ENCODE results near the gene SNX3.
"Not testable (repeated sequence)": the region's sequence is repeated elsewhere in the genome, so short reads cannot be mapped to it uniquely, and the experiment has no call there.

SNX3 gene

DNA sequence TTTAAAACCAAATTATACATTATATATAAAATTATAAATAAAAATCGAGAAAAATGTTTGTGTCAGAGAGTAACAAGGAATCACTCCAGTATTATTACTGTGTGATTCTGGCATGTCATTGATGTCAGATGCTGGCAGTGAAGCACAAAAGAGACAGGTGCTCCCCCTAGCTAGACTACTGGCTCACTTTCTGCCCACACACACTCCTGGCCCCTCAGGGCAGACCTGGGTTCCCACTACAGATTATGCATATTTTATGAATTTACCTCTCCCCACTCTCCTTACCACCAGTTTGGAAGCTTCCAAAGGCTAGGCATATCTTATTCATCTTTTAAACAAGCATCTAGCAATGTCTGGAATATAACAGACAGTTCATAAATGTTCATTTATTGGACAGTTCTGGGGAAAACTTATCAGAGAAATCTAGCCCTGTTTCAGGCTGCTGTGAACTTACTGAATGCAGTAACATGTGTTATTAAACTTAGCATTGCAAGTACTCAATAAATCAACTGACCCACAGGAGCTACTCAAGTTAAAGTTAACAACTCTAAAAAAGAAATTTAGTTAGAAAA lies 12.8 kb downstream of the SNX3 start:
- DNase-seq (ENCODE audit: insufficient read length, low spot score) (no peak), FAIRE-seq (no peak)
- TF ChIP-seq TAF1 (IDR thresholded peaks at IDR 0.05; ENCODE audit: low read depth, low read length) (no peak), POU2F2 (IDR thresholded peaks at IDR 0.05; ENCODE audit: low read depth, low read length) (no peak), PAX5 (IDR thresholded peaks at IDR 0.05; ENCODE audit: insufficient read depth, low read length, severe bottlenecking) (no peak), SPI1 (IDR thresholded peaks at IDR 0.05; ENCODE audit: low read depth, low read length) (no peak), POLR2A (IDR thresholded peaks at IDR 0.05; ENCODE audit: low read depth, low read length) (no peak), POLR2AphosphoS5 (IDR thresholded peaks at IDR 0.05; ENCODE audit: low read depth, low read length) (no peak)

DNA sequence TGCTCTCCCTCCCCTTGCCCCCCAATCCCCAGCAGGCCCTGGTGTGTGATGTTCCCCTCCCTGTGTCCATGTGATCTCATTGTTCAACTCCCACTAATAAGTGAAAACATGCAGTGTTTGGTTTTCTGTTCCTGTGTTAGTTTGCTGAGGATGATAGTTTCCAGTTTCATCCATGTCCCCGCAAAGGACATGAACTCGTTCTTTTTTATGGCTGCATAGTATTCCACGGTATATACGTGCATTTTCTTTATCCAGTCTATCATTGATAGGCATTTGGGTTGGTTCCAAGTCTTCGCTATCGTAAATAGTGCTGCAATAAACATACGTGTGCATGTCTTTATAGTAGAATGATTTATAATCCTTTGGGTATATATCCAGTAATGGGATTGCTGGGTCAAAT lies 15.7 kb downstream of the SNX3 start:
- DNase-seq (ENCODE audit: insufficient read length, low spot score); FAIRE-seq: not testable (repeated sequence)

DNA sequence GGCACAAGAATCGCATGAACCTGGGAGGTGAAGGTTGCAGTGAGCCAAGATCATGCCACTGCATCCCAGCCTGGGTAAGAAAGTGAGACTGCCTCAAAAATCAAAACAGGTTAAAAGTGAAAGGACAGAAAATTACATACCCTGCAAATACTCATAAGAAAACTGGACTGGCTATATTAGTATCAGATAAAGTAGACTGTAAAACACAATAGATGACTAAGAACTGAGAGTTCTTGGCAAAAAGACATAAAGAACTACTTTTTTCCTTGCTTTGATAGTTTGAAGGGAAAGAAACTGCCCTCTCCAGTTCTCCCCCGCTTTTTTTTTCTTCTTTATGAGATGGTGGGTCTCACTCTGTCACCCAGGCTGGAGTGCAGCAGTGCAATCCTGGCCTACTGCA lies 17.0 kb downstream of the SNX3 start:
- no peak for DNase-seq (ENCODE audit: insufficient read length, low spot score)
- no peak for FAIRE-seq
- TF ChIP-seq POLR2AphosphoS5 (IDR thresholded peaks at IDR 0.05; ENCODE audit: low read depth, low read length) (no peak), POU2F2 (IDR thresholded peaks at IDR 0.05; ENCODE audit: low read depth, low read length) (no peak), SPI1 (IDR thresholded peaks at IDR 0.05; ENCODE audit: low read depth, low read length) (no peak), TAF1 (IDR thresholded peaks at IDR 0.05; ENCODE audit: low read depth, low read length) (no peak), PAX5 (IDR thresholded peaks at IDR 0.05; ENCODE audit: insufficient read depth, low read length, severe bottlenecking) (no peak)

DNA sequence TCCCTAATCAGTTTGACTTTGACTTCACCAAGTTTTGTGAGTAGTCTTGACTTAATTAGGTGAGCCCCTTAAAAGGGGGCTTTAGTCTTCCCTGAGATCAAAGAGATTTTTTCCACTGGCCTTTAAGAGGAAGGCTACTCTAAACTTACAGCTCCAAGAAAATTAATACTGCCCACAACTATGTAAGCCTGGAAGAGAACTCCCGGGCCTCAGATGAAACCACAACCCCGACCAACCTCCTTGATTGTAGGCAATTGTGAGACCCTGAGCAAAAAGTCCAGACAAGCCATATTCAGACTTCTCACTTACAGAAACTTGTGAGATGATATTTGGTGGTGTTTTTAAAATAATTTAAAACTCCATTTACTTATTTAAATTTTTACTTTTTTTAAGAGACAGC lies 18.1 kb downstream of the SNX3 start:
- TF ChIP-seq POLR2AphosphoS5 (IDR thresholded peaks at IDR 0.05; ENCODE audit: low read depth, low read length) (no peak), POLR2A (IDR thresholded peaks at IDR 0.05; ENCODE audit: low read depth, low read length) (no peak)
- no peak for FAIRE-seq
- DNase-seq (ENCODE audit: insufficient read length, low spot score): no peak

DNA sequence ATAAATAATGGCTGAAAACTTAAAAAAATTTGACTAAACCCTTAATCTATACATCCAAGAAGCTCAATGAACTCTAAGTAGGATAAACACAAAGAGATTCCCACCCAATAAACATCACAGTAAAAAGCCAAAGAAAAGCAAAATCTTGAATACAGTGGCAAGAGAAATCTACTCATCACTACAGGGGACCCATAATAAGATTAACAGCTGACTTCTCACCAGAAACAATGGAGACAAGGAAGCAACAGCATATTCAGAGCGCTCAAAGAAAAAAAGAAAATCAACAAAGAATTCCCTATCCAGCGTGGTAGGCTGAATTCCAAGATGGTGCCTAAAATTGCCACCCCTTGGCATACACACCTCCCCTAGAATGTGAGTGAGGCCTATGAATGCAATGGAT lies 18.6 kb downstream of the SNX3 start:
- no peak for DNase-seq (ENCODE audit: insufficient read length, low spot score)
- TF ChIP-seq PAX5 (IDR thresholded peaks at IDR 0.05; ENCODE audit: insufficient read depth, low read length, severe bottlenecking): no peak
- TF ChIP-seq TAF1 (IDR thresholded peaks at IDR 0.05; ENCODE audit: low read depth, low read length): no peak
- no peak for TF ChIP-seq POU2F2 (IDR thresholded peaks at IDR 0.05; ENCODE audit: low read depth, low read length)
- TF ChIP-seq POLR2AphosphoS5 (IDR thresholded peaks at IDR 0.05; ENCODE audit: low read depth, low read length): no peak
- TF ChIP-seq POLR2A (IDR thresholded peaks at IDR 0.05; ENCODE audit: low read depth, low read length): no peak
- no peak for TF ChIP-seq SPI1 (IDR thresholded peaks at IDR 0.05; ENCODE audit: low read depth, low read length)
- no peak for FAIRE-seq

DNA sequence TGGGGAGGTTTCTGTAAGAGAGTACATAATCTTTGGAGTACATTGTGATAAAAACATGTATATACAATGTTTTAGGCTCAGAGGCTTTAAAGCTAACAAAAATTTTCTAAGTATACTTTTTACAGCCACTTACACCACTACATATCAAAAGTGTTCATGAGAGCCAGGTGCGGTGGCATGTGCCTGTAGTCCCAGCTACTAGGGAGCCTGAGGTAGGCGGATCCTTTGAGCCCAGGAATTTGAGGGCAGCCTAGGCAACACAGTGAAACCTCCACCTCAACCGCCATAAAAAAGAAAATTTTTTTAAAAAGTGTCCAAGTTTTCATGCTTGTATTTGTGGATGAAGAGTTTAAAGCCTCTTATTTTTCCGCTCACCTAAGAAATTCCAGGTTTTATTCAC lies 22.5 kb downstream of the SNX3 start:
- TF ChIP-seq TAF1 (IDR thresholded peaks at IDR 0.05; ENCODE audit: low read depth, low read length) (no peak), POLR2AphosphoS5 (IDR thresholded peaks at IDR 0.05; ENCODE audit: low read depth, low read length) (no peak), SPI1 (IDR thresholded peaks at IDR 0.05; ENCODE audit: low read depth, low read length) (no peak), POLR2A (IDR thresholded peaks at IDR 0.05; ENCODE audit: low read depth, low read length) (no peak), POU2F2 (IDR thresholded peaks at IDR 0.05; ENCODE audit: low read depth, low read length) (no peak), PAX5 (IDR thresholded peaks at IDR 0.05; ENCODE audit: insufficient read depth, low read length, severe bottlenecking) (no peak)
- DNase-seq (ENCODE audit: insufficient read length, low spot score) (no peak), FAIRE-seq (no peak)

DNA sequence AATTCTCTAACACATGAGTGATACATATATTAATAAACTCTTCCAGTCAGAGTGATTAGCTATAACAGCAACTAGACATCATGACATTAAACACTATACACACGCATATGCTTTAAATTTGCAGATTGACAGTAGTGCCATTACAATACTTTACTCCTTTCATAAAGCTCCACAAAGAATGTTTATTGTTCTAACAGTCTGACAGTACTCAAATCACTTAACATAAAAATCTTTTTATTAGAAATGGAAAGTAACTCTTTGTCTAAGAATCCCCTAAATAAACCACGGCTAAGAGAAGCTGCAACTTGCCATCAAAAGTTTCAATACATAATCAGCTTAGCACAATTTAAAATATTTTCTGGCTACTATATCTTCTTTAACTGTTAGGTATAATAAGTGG lies 24.0 kb downstream of the SNX3 start:
- FAIRE-seq: no peak

DNA sequence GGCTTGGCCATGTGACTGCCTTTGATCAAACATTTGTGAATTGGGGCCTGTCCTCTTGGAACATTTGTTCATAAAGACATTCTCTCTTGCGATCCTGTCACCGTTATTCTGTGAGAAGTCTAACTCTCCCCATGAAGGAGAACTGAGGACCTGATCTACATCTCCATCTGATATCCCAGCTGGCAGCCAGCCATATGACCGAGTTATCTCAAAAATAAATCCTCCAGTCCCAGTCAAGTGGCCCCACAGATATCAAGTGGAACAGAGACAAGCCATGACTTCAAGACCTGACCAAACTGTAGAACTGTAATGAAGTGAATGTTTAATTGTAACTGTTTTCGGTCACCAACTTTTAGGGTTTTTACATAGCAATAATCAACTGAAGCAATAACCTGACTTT lies 25.7 kb downstream of the SNX3 start:
- no peak for FAIRE-seq
- TF ChIP-seq POLR2A (IDR thresholded peaks at IDR 0.05; ENCODE audit: low read depth, low read length) (no peak), POLR2AphosphoS5 (IDR thresholded peaks at IDR 0.05; ENCODE audit: low read depth, low read length) (no peak), POU2F2 (IDR thresholded peaks at IDR 0.05; ENCODE audit: low read depth, low read length) (no peak), SPI1 (IDR thresholded peaks at IDR 0.05; ENCODE audit: low read depth, low read length) (no peak), PAX5 (IDR thresholded peaks at IDR 0.05; ENCODE audit: insufficient read depth, low read length, severe bottlenecking) (no peak), TAF1 (IDR thresholded peaks at IDR 0.05; ENCODE audit: low read depth, low read length) (no peak)
- DNase-seq (ENCODE audit: insufficient read length, low spot score): no peak

More for the DNA sequence above, 24.0 kb downstream of the SNX3 start:
- no peak for DNase-seq (ENCODE audit: insufficient read length, low spot score)
- TF ChIP-seq PAX5 (IDR thresholded peaks at IDR 0.05; ENCODE audit: insufficient read depth, low read length, severe bottlenecking) (no peak), SPI1 (IDR thresholded peaks at IDR 0.05; ENCODE audit: low read depth, low read length) (no peak), POU2F2 (IDR thresholded peaks at IDR 0.05; ENCODE audit: low read depth, low read length) (no peak), POLR2AphosphoS5 (IDR thresholded peaks at IDR 0.05; ENCODE audit: low read depth, low read length) (no peak), POLR2A (IDR thresholded peaks at IDR 0.05; ENCODE audit: low read depth, low read length) (no peak), TAF1 (IDR thresholded peaks at IDR 0.05; ENCODE audit: low read depth, low read length) (no peak)

DNA sequence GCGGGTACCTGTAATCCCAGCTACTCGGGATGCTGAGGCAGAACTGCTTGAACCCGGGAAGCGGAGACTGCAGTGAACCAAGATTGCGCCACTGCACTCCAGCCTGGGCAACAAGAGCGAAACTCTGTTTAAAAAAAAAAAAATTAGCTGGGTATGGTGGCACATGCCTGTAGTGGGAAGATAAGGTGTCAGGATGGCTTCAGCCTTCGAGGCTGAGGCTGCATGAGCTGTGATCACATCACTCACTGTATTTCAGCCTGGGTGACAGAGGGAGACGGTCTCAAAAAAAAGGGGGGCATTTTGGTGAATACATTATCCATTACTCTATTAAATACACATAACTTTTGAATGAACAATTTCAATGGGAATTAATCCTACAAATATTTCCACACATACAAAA lies 32.4 kb downstream of the SNX3 start:
- TF ChIP-seq POLR2A (IDR thresholded peaks at IDR 0.05; ENCODE audit: low read depth, low read length) (no peak), POU2F2 (IDR thresholded peaks at IDR 0.05; ENCODE audit: low read depth, low read length) (no peak), POLR2AphosphoS5 (IDR thresholded peaks at IDR 0.05; ENCODE audit: low read depth, low read length) (no peak), TAF1 (IDR thresholded peaks at IDR 0.05; ENCODE audit: low read depth, low read length) (no peak), PAX5 (IDR thresholded peaks at IDR 0.05; ENCODE audit: insufficient read depth, low read length, severe bottlenecking) (no peak), SPI1 (IDR thresholded peaks at IDR 0.05; ENCODE audit: low read depth, low read length) (no peak)
- FAIRE-seq: no peak
- no peak for DNase-seq (ENCODE audit: insufficient read length, low spot score)

DNA sequence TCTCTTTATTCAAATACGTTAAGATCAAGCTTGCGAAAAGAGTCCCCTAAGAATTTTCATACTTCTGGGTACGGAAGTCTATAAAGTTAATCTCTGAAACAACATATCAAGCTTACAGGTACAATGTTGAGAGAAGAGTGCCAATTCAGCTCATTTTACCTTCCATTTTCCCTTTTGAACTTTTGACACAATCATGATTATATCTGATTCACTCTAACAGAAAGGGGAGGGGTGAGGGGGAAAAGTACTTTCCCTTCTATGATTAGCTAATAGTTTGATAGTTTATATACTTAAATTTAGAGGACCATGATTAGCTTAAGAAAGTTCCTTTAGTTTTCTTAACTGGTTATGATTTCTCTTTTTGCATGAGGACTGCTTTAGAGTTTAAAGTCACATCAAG lies 33.5 kb downstream of the SNX3 start:
- FAIRE-seq (no peak), DNase-seq (ENCODE audit: insufficient read length, low spot score) (no peak)
- TF ChIP-seq POLR2AphosphoS5 (IDR thresholded peaks at IDR 0.05; ENCODE audit: low read depth, low read length): no peak
- no peak for TF ChIP-seq TAF1 (IDR thresholded peaks at IDR 0.05; ENCODE audit: low read depth, low read length)
- no peak for TF ChIP-seq PAX5 (IDR thresholded peaks at IDR 0.05; ENCODE audit: insufficient read depth, low read length, severe bottlenecking)
- TF ChIP-seq POLR2A (IDR thresholded peaks at IDR 0.05; ENCODE audit: low read depth, low read length): no peak
- TF ChIP-seq SPI1 (IDR thresholded peaks at IDR 0.05; ENCODE audit: low read depth, low read length): no peak
- TF ChIP-seq POU2F2 (IDR thresholded peaks at IDR 0.05; ENCODE audit: low read depth, low read length): no peak

All from GM12891 (cell line).